Neural crest cell (in vitro differentiated cells): ENCODE results near the gene VPS35L. TPM values are rescaled to one million over a fixed set of nuclear protein-coding genes. Genes with fewer than 3 reads are reported as not detected.
"Not testable (repeated sequence)": the region's sequence is repeated elsewhere in the genome, so short reads cannot be mapped to it uniquely, and the experiment has no call there.

ENCODE experiments used
- DNase-seq: peaks from one replicate; pipeline ENCODE4 v3.0.0; 2021; ENCODE audit warnings: low read depth, mixed read lengths, low spot score
- H3K27ac Mint-ChIP-seq: one replicate; pipeline ENCODE4 v1.8.0; 2021; ENCODE audit warnings: mild to moderate bottlenecking, mixed read lengths; ENCODE audit not compliant: unreplicated experiment
- H3K27me3 Mint-ChIP-seq: 2 replicates; pipeline ENCODE4 v1.8.0; 2021; ENCODE audit warnings: low read depth, mild to moderate bottlenecking, mixed read lengths
- H3K36me3 Mint-ChIP-seq: 2 replicates; pipeline ENCODE4 v1.8.0; 2021; ENCODE audit warnings: low read depth, mild to moderate bottlenecking, mixed read lengths
- H3K4me1 Mint-ChIP-seq: 2 replicates; pipeline ENCODE4 v1.8.0; 2021; ENCODE audit warnings: mixed read lengths
- H3K4me3 Mint-ChIP-seq: one replicate; pipeline ENCODE4 v1.8.0; 2021; ENCODE audit warnings: mild to moderate bottlenecking, mixed read lengths
- H3K9me3 Mint-ChIP-seq: 2 replicates; pipeline ENCODE4 v1.8.0; 2021; ENCODE audit warnings: mixed read lengths
- total RNA-seq: library from RNA; stranded (reverse); gene quantifications from 2 replicates; pipeline ENCODE4 v1.2.1, GENCODE V29; 2021
- TF ChIP-seq, protein P1 (sequence below): fragments of 200-600 bp; sonication (generic); conservative IDR thresholded peaks from 2 replicates; pipeline ENCODE4 v1.5.0; 2021; ENCODE audit warnings: antibody characterized with exemption, mild to moderate bottlenecking

Gene VPS35L
- total RNA-seq, 1 donor from 2014 or later = 59.1 TPM

DNA sequence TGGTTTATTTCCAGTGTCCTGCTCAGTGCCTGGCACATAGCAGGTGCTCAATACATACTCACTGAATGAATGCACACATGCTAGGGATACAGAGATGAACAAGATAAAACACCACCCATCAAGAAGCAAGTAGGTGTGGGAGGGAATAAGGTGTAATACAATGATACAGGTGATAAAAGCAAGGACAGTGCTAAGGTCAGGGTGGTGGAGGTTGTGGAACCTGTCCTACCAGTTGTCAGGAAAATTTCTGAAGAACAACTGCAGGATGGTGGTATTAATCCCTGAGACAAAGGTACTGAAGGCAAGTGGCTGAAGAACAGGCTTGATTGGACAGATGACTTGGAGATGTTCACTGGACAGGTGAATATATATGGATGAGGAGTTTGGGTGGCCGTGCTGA is 160.7 kb downstream of the VPS35L start:
- Mint-ChIP-seq H3K9me3 (no peaks in the 10 kb centered on the region), H3K4me1 (peaks cover 32% of the 10 kb centered on the region), H3K27ac (no peak overlapping the region), H3K27me3 (no peaks in the 10 kb centered on the region), H3K36me3 (peaks cover 28% of the 10 kb centered on the region), H3K4me3 (peak overlapping the region; percentile 99)
- no peak for DNase-seq
- TF ChIP-seq, protein P1, sequence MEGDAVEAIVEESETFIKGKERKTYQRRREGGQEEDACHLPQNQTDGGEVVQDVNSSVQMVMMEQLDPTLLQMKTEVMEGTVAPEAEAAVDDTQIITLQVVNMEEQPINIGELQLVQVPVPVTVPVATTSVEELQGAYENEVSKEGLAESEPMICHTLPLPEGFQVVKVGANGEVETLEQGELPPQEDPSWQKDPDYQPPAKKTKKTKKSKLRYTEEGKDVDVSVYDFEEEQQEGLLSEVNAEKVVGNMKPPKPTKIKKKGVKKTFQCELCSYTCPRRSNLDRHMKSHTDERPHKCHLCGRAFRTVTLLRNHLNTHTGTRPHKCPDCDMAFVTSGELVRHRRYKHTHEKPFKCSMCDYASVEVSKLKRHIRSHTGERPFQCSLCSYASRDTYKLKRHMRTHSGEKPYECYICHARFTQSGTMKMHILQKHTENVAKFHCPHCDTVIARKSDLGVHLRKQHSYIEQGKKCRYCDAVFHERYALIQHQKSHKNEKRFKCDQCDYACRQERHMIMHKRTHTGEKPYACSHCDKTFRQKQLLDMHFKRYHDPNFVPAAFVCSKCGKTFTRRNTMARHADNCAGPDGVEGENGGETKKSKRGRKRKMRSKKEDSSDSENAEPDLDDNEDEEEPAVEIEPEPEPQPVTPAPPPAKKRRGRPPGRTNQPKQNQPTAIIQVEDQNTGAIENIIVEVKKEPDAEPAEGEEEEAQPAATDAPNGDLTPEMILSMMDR = no peak

DNA sequence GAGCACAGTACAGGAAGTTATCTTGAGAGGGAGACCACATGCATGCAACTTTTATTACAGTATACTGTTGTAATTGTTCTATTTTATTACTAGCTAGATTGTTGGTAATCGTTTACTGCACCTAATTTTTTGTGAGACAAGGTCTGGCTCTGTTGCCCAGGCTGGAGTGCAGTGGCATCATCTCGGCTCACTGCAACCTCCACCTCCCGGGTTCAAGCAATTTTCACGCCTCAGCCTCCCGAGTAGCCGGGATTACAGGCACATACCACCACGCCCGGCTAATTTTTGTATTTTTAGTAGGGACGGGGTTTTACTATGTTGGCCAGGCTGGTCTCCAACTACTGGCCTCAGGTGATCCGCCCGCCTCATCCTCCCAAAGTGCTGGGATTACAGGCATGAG is 161.2 kb downstream of the VPS35L start:
- H3K27ac Mint-ChIP-seq, H3K9me3 Mint-ChIP-seq: not testable (repeated sequence)

DNA sequence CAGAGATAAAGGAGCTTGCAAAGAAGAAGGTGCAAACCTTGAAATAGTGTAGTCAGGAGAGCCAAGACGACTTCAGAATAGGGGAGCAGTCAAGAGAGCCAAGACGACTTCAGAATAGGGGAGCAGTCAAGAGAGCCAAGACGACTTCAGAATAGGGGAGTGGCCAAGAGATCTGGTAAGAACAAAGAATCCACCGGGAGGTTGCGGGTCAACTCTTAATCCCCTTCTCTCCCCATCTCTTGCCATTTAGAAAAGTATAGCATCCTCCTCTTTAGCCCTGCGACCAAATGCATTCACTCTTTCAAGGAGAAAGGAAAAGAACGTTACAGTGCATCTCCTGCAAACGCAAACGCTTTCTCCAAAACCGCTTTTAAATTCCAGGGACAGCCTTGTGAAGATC is 161.8 kb downstream of the VPS35L start:
- peaks cover 23% of the 10 kb centered on the region for H3K36me3 Mint-ChIP-seq
- peak overlapping the region; percentile 99 for H3K4me3 Mint-ChIP-seq
- H3K4me1 Mint-ChIP-seq = peaks cover 27% of the 10 kb centered on the region
- TF ChIP-seq, protein P1 = no peak
- no peaks in the 10 kb centered on the region for H3K27me3 Mint-ChIP-seq
- peak overlapping the region; percentile 99 for H3K27ac Mint-ChIP-seq
- DNase-seq = no peak
- no peaks in the 10 kb centered on the region for H3K9me3 Mint-ChIP-seq

More for the DNA sequence above, 161.2 kb downstream of the VPS35L start:
- Mint-ChIP-seq H3K36me3 (peaks cover 25% of the 10 kb centered on the region), H3K4me3 (peak overlapping the region; percentile 99), H3K4me1 (peaks cover 28% of the 10 kb centered on the region)
- H3K27me3 Mint-ChIP-seq, DNase-seq: not testable (repeated sequence)

DNA sequence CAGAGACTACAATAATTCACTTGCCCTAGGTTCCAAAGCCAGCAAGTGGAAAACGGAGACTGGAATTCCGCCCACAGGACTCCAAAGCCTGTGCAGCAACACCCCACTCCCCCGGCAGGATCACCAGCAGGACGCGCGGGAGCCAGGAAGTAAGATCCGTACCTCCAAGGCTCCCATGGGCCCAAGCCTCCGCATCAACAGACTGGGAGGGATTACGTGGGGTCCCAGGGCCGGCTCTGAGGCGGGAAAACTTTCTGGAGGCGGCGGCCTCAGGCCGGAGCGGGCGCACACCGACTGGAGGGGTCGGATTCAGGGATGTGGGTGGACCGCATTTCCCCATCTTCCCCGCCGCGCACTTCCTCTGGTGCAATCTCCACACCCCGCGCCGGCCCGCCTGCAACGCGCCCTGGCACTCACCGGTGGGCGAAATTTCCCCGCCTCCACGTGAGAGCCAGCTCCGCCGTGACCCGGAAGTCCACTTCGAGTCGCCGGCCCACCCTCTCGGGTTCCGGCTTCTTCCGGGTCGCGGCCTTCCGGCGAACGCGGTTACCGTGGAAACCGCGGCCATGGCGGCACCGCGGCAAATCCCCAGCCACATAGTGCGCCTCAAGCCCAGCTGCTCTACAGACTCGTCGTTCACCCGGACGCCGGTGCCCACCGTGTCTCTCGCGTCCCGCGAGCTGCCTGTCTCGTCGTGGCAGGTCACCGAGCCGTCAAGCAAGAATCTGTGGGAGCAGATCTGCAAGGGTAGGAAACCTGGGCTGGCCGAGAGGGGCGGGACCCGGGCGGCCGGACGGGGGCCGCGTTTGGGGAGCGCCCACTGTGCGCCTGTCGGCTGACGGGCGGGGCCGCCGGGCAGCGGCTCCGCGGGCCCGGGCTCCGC is 162.5 kb downstream of the VPS35L start, which contains the start of the genes IQCK and KNOP1:
IQCK (plus strand) TSS at position 531 of the 883 bp plus-strand sequence; CDS start at position 567, 36 bp downstream.
KNOP1 (minus strand) TSS at position 487 of the 883 bp plus-strand sequence. CDS start 3,192 bp downstream, outside the sequence.
- peaks cover 29% of the 10 kb centered on the region for H3K4me1 Mint-ChIP-seq
- DNase-seq = peak; percentile 80
- no peaks in the 10 kb centered on the region for H3K9me3 Mint-ChIP-seq
- H3K27ac Mint-ChIP-seq = peak within 1 kb of the TSS; percentile 99
- TF ChIP-seq, protein P1 = peak; percentile 28
- H3K27me3 Mint-ChIP-seq = no peaks in the 10 kb centered on the region
- peaks cover 23% of the 10 kb centered on the region for H3K36me3 Mint-ChIP-seq
- H3K4me3 Mint-ChIP-seq = peak within 1 kb of the TSS; percentile 99

DNA sequence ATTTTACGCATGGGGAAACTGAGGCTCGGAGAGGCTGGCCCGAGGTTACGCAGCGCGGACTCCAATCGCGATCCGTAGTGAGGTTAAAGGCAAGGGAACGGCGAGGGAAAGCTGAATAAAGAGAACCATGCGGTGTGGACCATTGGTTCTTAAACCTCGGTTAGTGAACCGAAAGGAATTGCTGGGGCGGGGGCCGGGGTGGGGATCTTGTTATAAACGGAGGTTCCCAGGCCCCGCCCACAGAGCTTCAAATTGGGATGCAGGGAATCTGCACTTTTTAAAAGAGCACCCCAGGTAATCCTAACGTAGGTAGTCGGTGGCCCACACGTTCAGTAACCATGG is 163.1 kb downstream of the VPS35L start:
- H3K27ac Mint-ChIP-seq = no peak overlapping the region
- TF ChIP-seq, protein P1 = no peak
- H3K9me3 Mint-ChIP-seq = no peaks in the 10 kb centered on the region
- H3K27me3 Mint-ChIP-seq = no peaks in the 10 kb centered on the region
- H3K4me1 Mint-ChIP-seq = peaks cover 29% of the 10 kb centered on the region
- no peak for DNase-seq
- peak overlapping the region; percentile 99 for H3K4me3 Mint-ChIP-seq
- H3K36me3 Mint-ChIP-seq = peaks cover 19% of the 10 kb centered on the region
